GM23338 (cell line): Measurements from ENCODE around the gene SPEF1. TPM values are rescaled to one million over a fixed set of nuclear protein-coding genes. Genes with fewer than 3 reads are reported as not detected.

Experiments
- ATAC-seq: fragments of 200-7000 bp; cut with Tn5 transposase; 3 replicates; pipeline ENCODE4 v1.9.1; 2020
- DNase-seq: peaks from one replicate; pipeline ENCODE4 v3.0.0-alpha.2; 2015; ENCODE audit warnings: low spot score
- H2AFZ ChIP-seq: fragments of 200-600 bp; sonication (generic); 2 replicates; pipeline ENCODE4 v1.8.0; 2016; ENCODE audit warnings: antibody characterized with exemption, mild to moderate bottlenecking, moderate library complexity
- H3F3A ChIP-seq: fragments of 200-600 bp; sonication (generic); replicated peaks from 2 replicates; pipeline ENCODE4 v1.8.0; 2017; ENCODE audit warnings: antibody characterized with exemption, mixed run types, low read depth
- H3K27ac ChIP-seq: fragments of 200-600 bp; sonication (generic); 2 replicates; pipeline ENCODE4 v1.6.1; 2016; ENCODE audit warnings: low read depth
- H3K27me3 ChIP-seq: fragments of 200-600 bp; sonication (generic); 2 replicates; pipeline ENCODE4 v1.8.0; 2016; ENCODE audit warnings: mild to moderate bottlenecking, mixed run types, moderate library complexity; ENCODE audit not compliant: insufficient read depth
- H3K36me3 ChIP-seq: fragments of 200-600 bp; sonication (generic); 2 replicates; pipeline ENCODE4 v1.8.0; 2016; ENCODE audit warnings: mild to moderate bottlenecking; ENCODE audit not compliant: insufficient read depth
- H3K4me1 ChIP-seq: fragments of 200-600 bp; sonication (generic); 2 replicates; pipeline ENCODE4 v1.8.0; 2016; ENCODE audit warnings: mild to moderate bottlenecking, moderate library complexity; ENCODE audit not compliant: insufficient read depth
- H3K4me2 ChIP-seq: fragments of 200-600 bp; sonication (generic); 2 replicates; pipeline ENCODE4 v1.7.1; 2017; ENCODE audit warnings: mixed run types
- H3K4me3 ChIP-seq: fragments of 200-600 bp; sonication (generic); 2 replicates; pipeline ENCODE4 v1.6.1; 2016; ENCODE audit warnings: mixed run types
- H3K79me2 ChIP-seq: fragments of 200-600 bp; sonication (generic); replicated peaks from 2 replicates; pipeline ENCODE4 v1.8.0; 2017; ENCODE audit warnings: mild to moderate bottlenecking; ENCODE audit not compliant: insufficient read depth
- H3K9me2 ChIP-seq: fragments of 200-600 bp; sonication (generic); 2 replicates; pipeline ENCODE4 v1.8.0; 2017; ENCODE audit not compliant: insufficient read depth
- H4K20me1 ChIP-seq: fragments of 200-600 bp; sonication (generic); replicated peaks from 2 replicates; pipeline ENCODE4 v1.8.0; 2017; ENCODE audit warnings: mild to moderate bottlenecking; ENCODE audit not compliant: insufficient read depth
- H3K27ac Mint-ChIP-seq: 2 replicates; pipeline ENCODE4 v1.8.0; 2020; ENCODE audit warnings: inconsistent platforms, mild to moderate bottlenecking, moderate library complexity, mixed read lengths
- H3K27me3 Mint-ChIP-seq: 3 replicates; pipeline ENCODE4 v1.8.0; 2022; ENCODE audit warnings: low read depth, mild to moderate bottlenecking, moderate library complexity, mixed read lengths, inconsistent platforms; ENCODE audit not compliant: insufficient read depth, poor library complexity
- H3K36me3 Mint-ChIP-seq: 3 replicates; pipeline ENCODE4 v1.8.0; 2021; ENCODE audit warnings: low read depth, mild to moderate bottlenecking, inconsistent platforms, moderate library complexity, mixed read lengths
- H3K4me1 Mint-ChIP-seq: 3 replicates; pipeline ENCODE4 v1.8.0; 2020; ENCODE audit warnings: mild to moderate bottlenecking, inconsistent platforms, mixed read lengths
- H3K4me3 Mint-ChIP-seq: 3 replicates; pipeline ENCODE4 v1.8.0; 2021; ENCODE audit warnings: moderate library complexity, mild to moderate bottlenecking, inconsistent platforms, mixed read lengths
- H3K9me3 Mint-ChIP-seq: 3 replicates; pipeline ENCODE4 v1.8.0; 2020; ENCODE audit warnings: moderate library complexity, mild to moderate bottlenecking, inconsistent platforms, mixed read lengths
- CREB1 ChIP-seq: fragments of 250-450 bp; sonication (Bioruptor Pico); IDR thresholded peaks from 2 replicates; pipeline ENCODE4 v1.5.0; 2020; ENCODE audit warnings: low read depth, mild to moderate bottlenecking, moderate library complexity
- EZH2 ChIP-seq: fragments of 200-600 bp; sonication (generic); IDR thresholded peaks from one replicate; pipeline ENCODE4 v1.8.0; 2017; ENCODE audit warnings: antibody characterized with exemption, mild to moderate bottlenecking, low read depth; ENCODE audit not compliant: unreplicated experiment
- EZH2phosphoT487 ChIP-seq: fragments of 200-600 bp; sonication (generic); IDR thresholded peaks from one replicate; pipeline ENCODE4 v1.8.1; 2018; ENCODE audit warnings: antibody characterized with exemption; ENCODE audit not compliant: unreplicated experiment
- JUNB ChIP-seq: IDR thresholded peaks from one replicate; pipeline ENCODE4 v1.6.1; 2016; ENCODE audit warnings: antibody characterized with exemption; ENCODE audit not compliant: unreplicated experiment
- NANOG ChIP-seq: IDR thresholded peaks from 2 replicates; pipeline ENCODE4 v1.6.1; 2016; ENCODE audit warnings: antibody characterized with exemption, borderline replicate concordance
- POLR2AphosphoS5 ChIP-seq: IDR thresholded peaks from 2 replicates; pipeline ENCODE4 v1.6.1; 2016; ENCODE audit warnings: antibody characterized with exemption, low read depth
- STAT1 ChIP-seq: IDR thresholded peaks from one replicate; pipeline ENCODE4 v1.6.1; 2016; ENCODE audit warnings: antibody characterized with exemption; ENCODE audit not compliant: unreplicated experiment
- ZNF331 ChIP-seq: fragments of 250-450 bp; sonication (Bioruptor Pico); IDR thresholded peaks from 2 replicates; pipeline ENCODE4 v1.5.0; 2020; ENCODE audit warnings: low read depth, mild to moderate bottlenecking, moderate library complexity
- polyA plus RNA-seq: library from polyadenylated mRNA; unstranded; fragments of >200 nt; fragmentation: Nextera tagmentation; extraction: Ambion mirVana; gene quantifications from 2 replicates; pipeline ENCODE4 v1.2.1, GENCODE V29; 2016
- total RNA-seq: library from RNA; depleted of rRNA; stranded (reverse); fragments of >200 nt; shearing (Covaris generic); gene quantifications from 2 replicates; pipeline ENCODE4 v1.2.3, GENCODE V29; 2014
- TF ChIP-seq, protein P1 (sequence below): fragments of 250-450 bp; sonication (Bioruptor Pico); IDR thresholded peaks from 2 replicates; pipeline ENCODE4 v1.5.0; 2020; ENCODE audit warnings: mild to moderate bottlenecking, moderate library complexity
- TF ChIP-seq, protein P2 (sequence below), 2 experiments: fragments of 200-600 bp in 1 of 2; sonication (generic) in 1 of 2; conservative IDR thresholded peaks; 2 replicates each; pipeline versions ENCODE4 v1.5.1 to v1.6.1; 2016 to 2017; ENCODE audit warnings: antibody characterized with exemption in 2 of 2, low read depth in 2 of 2, mild to moderate bottlenecking in 2 of 2, moderate library complexity in 1 of 2

SPEF1 gene
- total and polyA plus RNA-seq, 2 experiments from 2014 or later: 0.68 to 0.69 TPM

DNA sequence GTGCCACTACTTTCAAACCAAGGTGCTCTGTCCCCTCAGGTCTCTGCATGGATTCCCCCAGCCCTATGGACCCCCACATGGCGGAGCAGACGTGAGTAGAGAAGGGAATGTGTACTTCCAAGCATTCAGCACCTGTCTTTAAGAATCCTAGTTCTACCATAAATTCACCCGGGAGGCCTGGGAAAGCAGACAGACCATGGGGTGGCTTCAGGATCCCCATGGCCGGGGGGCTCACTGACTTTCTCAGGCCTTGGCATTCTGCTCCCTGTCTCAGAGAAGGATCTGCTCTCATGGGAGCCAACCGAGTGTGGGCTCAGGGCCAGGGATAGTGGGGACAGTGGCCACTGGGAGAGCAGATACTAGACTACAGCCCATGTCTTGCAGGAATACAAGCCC is 17.1 kb upstream of the SPEF1 start:
- Mint-ChIP-seq H3K27ac (no peak overlapping the region), H3K27me3 (peaks cover 31% of the 10 kb centered on the region), H3K4me3 (peak overlapping the region; percentile 26; the same call in 1 of the 3 replicates), H3K36me3 (peaks cover 32% of the 10 kb centered on the region), H3K4me1 (peaks cover 46% of the 10 kb centered on the region), H3K9me3 (no peaks in the 10 kb centered on the region)
- Histone ChIP-seq H3K9me2 (no peaks in the 10 kb centered on the region), H3K4me1 (peaks cover 43% of the 10 kb centered on the region), H3F3A (peaks cover 17% of the 10 kb centered on the region; the same call in 1 of the 2 replicates), H4K20me1 (no peaks in the 10 kb centered on the region; the same call in 1 of the 2 replicates), H3K27ac (peak overlapping the region; percentile 76; the same call in 1 of the 2 replicates), H2AFZ (no peak overlapping the region), H3K4me2 (peak overlapping the region; percentile 72), H3K27me3 (no peaks in the 10 kb centered on the region), H3K36me3 (no peaks in the 10 kb centered on the region), H3K4me3 (peak overlapping the region; percentile 44; the same call in 1 of the 2 replicates), H3K79me2 (no peaks in the 10 kb centered on the region)
- TF ChIP-seq ZNF331 (no peak), CREB1 (CRISPR knock-in tag) (no peak), EZH2phosphoT487 (no peak), JUNB (no peak), NANOG (no peak), POLR2AphosphoS5 (no peak), EZH2 (no peak), STAT1 (no peak)
- TF ChIP-seq, protein P1, sequence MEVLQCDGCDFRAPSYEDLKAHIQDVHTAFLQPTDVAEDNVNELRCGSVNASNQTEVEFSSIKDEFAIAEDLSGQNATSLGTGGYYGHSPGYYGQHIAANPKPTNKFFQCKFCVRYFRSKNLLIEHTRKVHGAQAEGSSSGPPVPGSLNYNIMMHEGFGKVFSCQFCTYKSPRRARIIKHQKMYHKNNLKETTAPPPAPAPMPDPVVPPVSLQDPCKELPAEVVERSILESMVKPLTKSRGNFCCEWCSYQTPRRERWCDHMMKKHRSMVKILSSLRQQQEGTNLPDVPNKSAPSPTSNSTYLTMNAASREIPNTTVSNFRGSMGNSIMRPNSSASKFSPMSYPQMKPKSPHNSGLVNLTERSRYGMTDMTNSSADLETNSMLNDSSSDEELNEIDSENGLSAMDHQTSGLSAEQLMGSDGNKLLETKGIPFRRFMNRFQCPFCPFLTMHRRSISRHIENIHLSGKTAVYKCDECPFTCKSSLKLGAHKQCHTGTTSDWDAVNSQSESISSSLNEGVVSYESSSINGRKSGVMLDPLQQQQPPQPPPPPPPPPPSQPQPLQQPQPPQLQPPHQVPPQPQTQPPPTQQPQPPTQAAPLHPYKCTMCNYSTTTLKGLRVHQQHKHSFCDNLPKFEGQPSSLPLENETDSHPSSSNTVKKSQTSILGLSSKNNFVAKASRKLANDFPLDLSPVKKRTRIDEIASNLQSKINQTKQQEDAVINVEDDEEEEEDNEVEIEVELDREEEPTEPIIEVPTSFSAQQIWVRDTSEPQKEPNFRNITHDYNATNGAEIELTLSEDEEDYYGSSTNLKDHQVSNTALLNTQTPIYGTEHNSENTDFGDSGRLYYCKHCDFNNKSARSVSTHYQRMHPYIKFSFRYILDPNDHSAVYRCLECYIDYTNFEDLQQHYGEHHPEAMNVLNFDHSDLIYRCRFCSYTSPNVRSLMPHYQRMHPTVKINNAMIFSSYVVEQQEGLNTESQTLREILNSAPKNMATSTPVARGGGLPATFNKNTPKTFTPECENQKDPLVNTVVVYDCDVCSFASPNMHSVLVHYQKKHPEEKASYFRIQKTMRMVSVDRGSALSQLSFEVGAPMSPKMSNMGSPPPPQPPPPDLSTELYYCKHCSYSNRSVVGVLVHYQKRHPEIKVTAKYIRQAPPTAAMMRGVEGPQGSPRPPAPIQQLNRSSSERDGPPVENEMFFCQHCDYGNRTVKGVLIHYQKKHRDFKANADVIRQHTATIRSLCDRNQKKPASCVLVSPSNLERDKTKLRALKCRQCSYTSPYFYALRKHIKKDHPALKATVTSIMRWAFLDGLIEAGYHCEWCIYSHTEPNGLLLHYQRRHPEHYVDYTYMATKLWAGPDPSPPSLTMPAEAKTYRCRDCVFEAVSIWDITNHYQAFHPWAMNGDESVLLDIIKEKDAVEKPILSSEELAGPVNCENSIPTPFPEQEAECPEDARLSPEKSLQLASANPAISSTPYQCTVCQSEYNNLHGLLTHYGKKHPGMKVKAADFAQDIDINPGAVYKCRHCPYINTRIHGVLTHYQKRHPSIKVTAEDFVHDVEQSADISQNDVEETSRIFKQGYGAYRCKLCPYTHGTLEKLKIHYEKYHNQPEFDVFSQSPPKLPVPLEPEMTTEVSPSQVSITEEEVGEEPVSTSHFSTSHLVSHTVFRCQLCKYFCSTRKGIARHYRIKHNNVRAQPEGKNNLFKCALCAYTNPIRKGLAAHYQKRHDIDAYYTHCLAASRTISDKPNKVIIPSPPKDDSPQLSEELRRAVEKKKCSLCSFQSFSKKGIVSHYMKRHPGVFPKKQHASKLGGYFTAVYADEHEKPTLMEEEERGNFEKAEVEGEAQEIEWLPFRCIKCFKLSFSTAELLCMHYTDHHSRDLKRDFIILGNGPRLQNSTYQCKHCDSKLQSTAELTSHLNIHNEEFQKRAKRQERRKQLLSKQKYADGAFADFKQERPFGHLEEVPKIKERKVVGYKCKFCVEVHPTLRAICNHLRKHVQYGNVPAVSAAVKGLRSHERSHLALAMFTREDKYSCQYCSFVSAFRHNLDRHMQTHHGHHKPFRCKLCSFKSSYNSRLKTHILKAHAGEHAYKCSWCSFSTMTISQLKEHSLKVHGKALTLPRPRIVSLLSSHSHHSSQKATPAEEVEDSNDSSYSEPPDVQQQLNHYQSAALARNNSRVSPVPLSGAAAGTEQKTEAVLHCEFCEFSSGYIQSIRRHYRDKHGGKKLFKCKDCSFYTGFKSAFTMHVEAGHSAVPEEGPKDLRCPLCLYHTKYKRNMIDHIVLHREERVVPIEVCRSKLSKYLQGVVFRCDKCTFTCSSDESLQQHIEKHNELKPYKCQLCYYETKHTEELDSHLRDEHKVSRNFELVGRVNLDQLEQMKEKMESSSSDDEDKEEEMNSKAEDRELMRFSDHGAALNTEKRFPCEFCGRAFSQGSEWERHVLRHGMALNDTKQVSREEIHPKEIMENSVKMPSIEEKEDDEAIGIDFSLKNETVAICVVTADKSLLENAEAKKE (CRISPR knock-in tag): no peak
- TF ChIP-seq, protein P2, sequence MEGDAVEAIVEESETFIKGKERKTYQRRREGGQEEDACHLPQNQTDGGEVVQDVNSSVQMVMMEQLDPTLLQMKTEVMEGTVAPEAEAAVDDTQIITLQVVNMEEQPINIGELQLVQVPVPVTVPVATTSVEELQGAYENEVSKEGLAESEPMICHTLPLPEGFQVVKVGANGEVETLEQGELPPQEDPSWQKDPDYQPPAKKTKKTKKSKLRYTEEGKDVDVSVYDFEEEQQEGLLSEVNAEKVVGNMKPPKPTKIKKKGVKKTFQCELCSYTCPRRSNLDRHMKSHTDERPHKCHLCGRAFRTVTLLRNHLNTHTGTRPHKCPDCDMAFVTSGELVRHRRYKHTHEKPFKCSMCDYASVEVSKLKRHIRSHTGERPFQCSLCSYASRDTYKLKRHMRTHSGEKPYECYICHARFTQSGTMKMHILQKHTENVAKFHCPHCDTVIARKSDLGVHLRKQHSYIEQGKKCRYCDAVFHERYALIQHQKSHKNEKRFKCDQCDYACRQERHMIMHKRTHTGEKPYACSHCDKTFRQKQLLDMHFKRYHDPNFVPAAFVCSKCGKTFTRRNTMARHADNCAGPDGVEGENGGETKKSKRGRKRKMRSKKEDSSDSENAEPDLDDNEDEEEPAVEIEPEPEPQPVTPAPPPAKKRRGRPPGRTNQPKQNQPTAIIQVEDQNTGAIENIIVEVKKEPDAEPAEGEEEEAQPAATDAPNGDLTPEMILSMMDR (conservative IDR thresholded peaks at IDR 0.05; ENCODE audit: low read depth in 2 of 2): no peak
- no peak for DNase-seq
- no peak for ATAC-seq
